Mesenchymal stem cell (in vitro differentiated cells and primary cell): ENCODE measurements around the gene COMMD9.

Source experiments
- DNase-seq: peaks from one replicate; pipeline ENCODE4 v3.0.0-alpha.2; 2013
- H2AFZ ChIP-seq: one replicate; pipeline ENCODE4 v1.6.1; 2013; ENCODE audit warnings: low read depth, mild to moderate bottlenecking, control low read depth, inconsistent platforms, low read length, moderate library complexity
- H2AK5ac ChIP-seq: 2 replicates; pipeline ENCODE4 v1.6.1; 2013; ENCODE audit warnings: low read length, moderate library complexity, mild to moderate bottlenecking, inconsistent platforms; ENCODE audit not compliant: severe bottlenecking
- H2BK120ac ChIP-seq: one replicate; pipeline ENCODE4 v1.6.1; 2013; ENCODE audit warnings: low read depth, mild to moderate bottlenecking, inconsistent platforms, low read length, moderate library complexity
- H2BK12ac ChIP-seq, 2 experiments: one replicate each; pipeline ENCODE4 v1.6.1; 2013; ENCODE audit warnings: inconsistent platforms in 2 of 2, low read length in 2 of 2, mild to moderate bottlenecking in 2 of 2, moderate library complexity in 2 of 2, control low read depth in 1 of 2
- H2BK15ac ChIP-seq: one replicate; pipeline ENCODE4 v1.6.1; 2013; ENCODE audit warnings: mild to moderate bottlenecking, low read depth, inconsistent platforms; ENCODE audit not compliant: poor library complexity, severe bottlenecking
- H2BK5ac ChIP-seq: 2 replicates; pipeline ENCODE4 v1.6.1; 2013; ENCODE audit warnings: low read depth, mild to moderate bottlenecking, low read length, control low read depth, inconsistent platforms; ENCODE audit not compliant: poor library complexity, severe bottlenecking
- H3K14ac ChIP-seq, 2 experiments: one replicate each; pipeline ENCODE4 v1.6.1; 2013; ENCODE audit warnings: inconsistent platforms in 2 of 2, low read length in 2 of 2, control low read depth in 1 of 2, mild to moderate bottlenecking in 1 of 2, moderate library complexity in 1 of 2
- H3K18ac ChIP-seq, 2 experiments: one replicate each; pipeline ENCODE4 v1.6.1; 2013; ENCODE audit warnings: inconsistent platforms in 2 of 2, low read length in 2 of 2, control low read depth in 1 of 2, low read depth in 1 of 2, mild to moderate bottlenecking in 1 of 2
- H3K23ac ChIP-seq, 2 experiments: one replicate each; pipeline ENCODE4 v1.6.1; 2013; ENCODE audit warnings: inconsistent platforms in 2 of 2, low read length in 2 of 2, mild to moderate bottlenecking in 2 of 2, moderate library complexity in 2 of 2, control low read depth in 1 of 2
- H3K27ac ChIP-seq: 2 replicates; pipeline ENCODE4 v1.5.1; 2013; ENCODE audit warnings: mild to moderate bottlenecking, moderate library complexity, low read length, control low read depth, inconsistent platforms; ENCODE audit not compliant: poor library complexity, severe bottlenecking
- H3K27me3 ChIP-seq, 2 experiments: 2 replicates each; pipeline versions ENCODE4 v1.6.1 to v1.7.0; 2013; ENCODE audit warnings: low read length in 2 of 2, mild to moderate bottlenecking in 2 of 2, moderate library complexity in 2 of 2, control low read depth in 1 of 2, inconsistent platforms in 1 of 2; ENCODE audit not compliant: control insufficient read depth in 1 of 2, insufficient read depth in 1 of 2
- H3K36me3 ChIP-seq, 2 experiments: 2 replicates each; pipeline versions ENCODE4 v1.6.1 to v1.7.0; 2013; ENCODE audit warnings: low read length in 2 of 2, control low read depth in 1 of 2, inconsistent platforms in 1 of 2, low read depth in 1 of 2, mild to moderate bottlenecking in 1 of 2; ENCODE audit not compliant: insufficient read depth in 2 of 2, control insufficient read depth in 1 of 2
- H3K4ac ChIP-seq, 2 experiments: one replicate each; pipeline ENCODE4 v1.6.1; 2013; ENCODE audit warnings: inconsistent platforms in 2 of 2, low read length in 2 of 2, mild to moderate bottlenecking in 2 of 2, moderate library complexity in 2 of 2, control low read depth in 1 of 2, low read depth in 1 of 2
- H3K4me1 ChIP-seq: 2 replicates; pipeline ENCODE4 v1.6.1; 2013; ENCODE audit warnings: low read depth, low read length, control low read depth; ENCODE audit not compliant: control insufficient read depth, insufficient read depth
- H3K4me2 ChIP-seq: 2 replicates; pipeline ENCODE4 v1.6.1; 2013; ENCODE audit warnings: low read length, mild to moderate bottlenecking, inconsistent platforms; ENCODE audit not compliant: poor library complexity, severe bottlenecking
- H3K4me3 ChIP-seq, 2 experiments: 2 replicates each; pipeline versions ENCODE4 v1.5.1 to v1.7.0; 2013; ENCODE audit warnings: low read length in 2 of 2, mild to moderate bottlenecking in 2 of 2, control low read depth in 1 of 2, low read depth in 1 of 2; ENCODE audit not compliant: insufficient read depth in 1 of 2
- H3K79me1 ChIP-seq: replicated peaks from 2 replicates; pipeline ENCODE4 v1.6.1; 2013; ENCODE audit warnings: mild to moderate bottlenecking, control low read depth, low read length, inconsistent platforms; ENCODE audit not compliant: poor library complexity, severe bottlenecking
- H3K9ac ChIP-seq: 2 replicates; pipeline ENCODE4 v1.7.0; 2013; ENCODE audit warnings: mild to moderate bottlenecking, low read length, moderate library complexity
- H3K9me3 ChIP-seq: 2 replicates; pipeline ENCODE4 v1.7.0; 2013; ENCODE audit warnings: mild to moderate bottlenecking, low read length; ENCODE audit not compliant: control insufficient read depth
- H4K8ac ChIP-seq: one replicate; pipeline ENCODE4 v1.6.1; 2013; ENCODE audit warnings: inconsistent platforms, mild to moderate bottlenecking, low read length, moderate library complexity
- H4K91ac ChIP-seq: one replicate; pipeline ENCODE4 v1.6.1; 2013; ENCODE audit warnings: mild to moderate bottlenecking, low read length, inconsistent platforms
- WGBS: methylation state at CpG from one replicate; pipeline ENCODE4 v1.1.7; 2013; ENCODE audit warnings: mixed read lengths; 5-methylcytosine and 5-hydroxymethylcytosine counted together

COMMD9 gene

DNA sequence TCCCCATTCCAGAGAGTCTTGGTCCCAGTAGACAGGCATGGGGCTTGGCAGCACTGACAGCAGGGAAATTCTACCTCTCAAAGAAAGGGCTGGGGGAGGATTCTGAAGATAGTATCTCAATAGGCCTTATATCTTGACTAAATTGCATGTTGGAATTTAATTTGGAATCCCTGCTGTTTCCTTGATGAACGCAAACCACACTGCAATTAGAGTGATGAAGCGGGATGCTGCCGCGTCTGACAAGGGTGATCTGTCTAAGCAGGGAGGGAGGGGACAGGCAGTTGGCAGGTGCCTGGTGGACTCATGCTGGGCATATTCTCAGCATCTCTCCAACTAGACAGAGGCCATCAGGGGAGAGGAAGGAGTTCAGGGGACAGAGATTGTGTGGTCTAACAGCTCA, 48.4 kb downstream of the COMMD9 start:
- Histone ChIP-seq H3K9ac (no peak overlapping the region), H3K18ac (no peak overlapping the region)
- WGBS, result 98% methylated on average over 4 of the region's 4 CpGs

DNA sequence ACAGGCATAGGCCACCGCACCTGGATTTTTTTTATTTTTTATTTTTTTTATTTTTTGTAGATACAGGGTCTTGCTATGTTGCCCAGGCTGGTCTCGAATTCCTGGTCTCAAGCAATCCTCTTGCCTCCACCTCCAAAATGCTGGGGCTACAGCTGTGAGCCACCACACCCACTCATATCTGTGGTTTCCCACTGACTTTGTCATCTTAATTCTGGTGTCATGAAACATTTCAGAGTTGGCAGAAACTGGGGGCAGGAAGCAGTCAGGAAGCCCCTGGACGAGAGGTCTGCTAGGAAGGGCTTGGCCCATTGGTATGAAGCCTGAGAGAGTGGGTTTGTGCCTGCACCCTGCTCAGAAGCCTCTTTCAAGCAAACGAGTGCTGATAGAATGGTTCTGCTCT, 49.1 kb downstream of the COMMD9 start:
- Histone ChIP-seq H3K4me1 (peaks cover 6% of the 10 kb centered on the region), H3K4me2 (no peak overlapping the region), H2BK5ac (no peak overlapping the region), H2BK15ac (no peak overlapping the region), H3K4me3 (no peak overlapping the region), H3K36me3 (no peaks in the 10 kb centered on the region), H3K27me3 (peaks cover 0 to 32% of the 10 kb centered on the region in 2 experiments), H4K8ac (no peak overlapping the region), H3K14ac (no peak overlapping the region), H2AK5ac (peak overlapping the region; percentile 22), H3K27ac (no peak overlapping the region), H3K9ac (no peak overlapping the region), H3K4ac (no peak overlapping the region), H2AFZ (no peak overlapping the region), H3K18ac (no peak overlapping the region), H3K23ac (no peak overlapping the region), H2BK12ac (no peak overlapping the region), H3K9me3 (peaks cover 5% of the 10 kb centered on the region), H4K91ac (no peak overlapping the region), H2BK120ac (no peak overlapping the region), H3K79me1 (no peaks in the 10 kb centered on the region)
- 74% methylated on average over 2 of the region's 4 CpGs for WGBS
- DNase-seq, result no peak

More for the DNA sequence above, 48.4 kb downstream of the COMMD9 start:
- H3K9me3 ChIP-seq, result peaks cover 5% of the 10 kb centered on the region
- no peak overlapping the region for H2BK5ac ChIP-seq
- no peak overlapping the region for H3K23ac ChIP-seq
- no peak overlapping the region for H4K91ac ChIP-seq
- H3K14ac ChIP-seq, result no peak overlapping the region
- H3K27me3 ChIP-seq, result peaks cover 0 to 32% of the 10 kb centered on the region in 2 experiments
- no peak overlapping the region for H2BK12ac ChIP-seq
- H4K8ac ChIP-seq, result no peak overlapping the region
- H3K4me1 ChIP-seq, result peaks cover 4% of the 10 kb centered on the region
- no peak overlapping the region for H2AK5ac ChIP-seq
- no peaks in the 10 kb centered on the region for H3K36me3 ChIP-seq
- no peaks in the 10 kb centered on the region for H3K79me1 ChIP-seq
- no peak overlapping the region for H2AFZ ChIP-seq
- H3K4me2 ChIP-seq, result no peak overlapping the region
- H3K4me3 ChIP-seq, result no peak overlapping the region
- H3K4ac ChIP-seq, result no peak overlapping the region
- no peak overlapping the region for H3K27ac ChIP-seq
- H2BK120ac ChIP-seq, result no peak overlapping the region
- DNase-seq, result no peak
- no peak overlapping the region for H2BK15ac ChIP-seq

DNA sequence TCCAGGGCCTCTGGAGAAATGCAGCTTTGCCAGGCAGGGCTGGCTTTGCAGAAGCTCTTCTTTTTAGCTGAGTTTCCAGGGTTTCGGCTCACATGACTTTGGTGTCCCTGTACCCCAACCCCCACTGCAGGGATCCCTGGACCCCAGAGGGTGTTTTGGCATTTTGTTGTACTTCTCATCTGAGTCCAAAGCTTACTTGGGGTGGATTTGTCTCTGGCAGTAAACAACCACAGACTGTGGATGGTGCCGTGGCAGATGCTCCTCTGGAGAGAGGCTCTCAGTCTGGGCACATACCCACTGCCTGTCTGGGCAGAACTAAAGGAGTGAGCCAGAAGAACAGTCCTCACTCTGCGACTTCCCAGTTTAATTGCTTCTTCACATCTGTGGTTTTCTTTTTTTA, 49.6 kb downstream of the COMMD9 start:
- Histone ChIP-seq H2BK15ac (no peak overlapping the region), H4K8ac (no peak overlapping the region), H4K91ac (no peak overlapping the region), H2AFZ (no peak overlapping the region), H3K9me3 (peaks cover under 1% of the 10 kb centered on the region), H3K4me1 (peaks cover 6% of the 10 kb centered on the region), H2AK5ac (no peak overlapping the region), H2BK120ac (no peak overlapping the region), H3K27ac (no peak overlapping the region), H3K27me3 (peaks cover 0 to 30% of the 10 kb centered on the region in 2 experiments), H3K9ac (no peak overlapping the region), H3K23ac (no peak overlapping the region), H3K14ac (no peak overlapping the region), H3K79me1 (no peaks in the 10 kb centered on the region), H3K4ac (no peak overlapping the region), H3K4me3 (no peak overlapping the region), H3K4me2 (no peak overlapping the region), H2BK5ac (peak overlapping the region; percentile 24), H3K36me3 (no peaks in the 10 kb centered on the region), H3K18ac (no peak overlapping the region), H2BK12ac (no peak overlapping the region)
- WGBS, result 100% methylated on average over 1 of the region's 3 CpGs
- no peak for DNase-seq

DNA sequence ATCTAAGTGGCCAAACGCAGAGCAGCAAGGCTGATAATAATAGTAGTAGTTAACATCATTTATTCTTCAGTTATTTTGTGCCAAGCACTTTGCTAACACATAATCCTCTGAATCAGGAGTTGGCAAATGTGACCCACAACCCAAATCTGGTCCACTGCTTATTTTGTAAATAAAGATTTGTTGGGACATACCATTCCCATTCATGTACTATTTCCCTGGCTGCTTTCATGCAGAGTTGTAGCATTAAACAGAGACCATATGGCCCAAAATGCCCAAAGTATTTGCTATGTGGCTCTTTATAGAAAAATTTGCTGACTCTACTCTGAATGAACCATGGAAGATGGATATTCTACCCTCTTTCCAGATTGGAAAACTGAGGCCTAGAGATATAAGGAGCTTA, 50.3 kb downstream of the COMMD9 start:
- H2BK120ac ChIP-seq, result no peak overlapping the region
- peaks cover 0 to 29% of the 10 kb centered on the region in 2 experiments for H3K27me3 ChIP-seq
- no peak overlapping the region for H2BK5ac ChIP-seq
- no peaks in the 10 kb centered on the region for H3K79me1 ChIP-seq
- no peak overlapping the region for H2BK15ac ChIP-seq
- no CpG with 5 or more reads among the region's 1 CpG for WGBS
- no peak overlapping the region for H3K18ac ChIP-seq
- peaks cover 6% of the 10 kb centered on the region for H3K4me1 ChIP-seq
- H3K4me2 ChIP-seq, result no peak overlapping the region
- no peaks in the 10 kb centered on the region for H3K36me3 ChIP-seq
- no peaks in the 10 kb centered on the region for H3K9me3 ChIP-seq
- no peak overlapping the region for H3K9ac ChIP-seq
- H3K4me3 ChIP-seq, result no peak overlapping the region
- no peak overlapping the region for H3K23ac ChIP-seq
- H4K91ac ChIP-seq, result no peak overlapping the region
- H3K14ac ChIP-seq, result no peak overlapping the region
- H3K4ac ChIP-seq, result no peak overlapping the region
- no peak for DNase-seq
- H2AK5ac ChIP-seq, result no peak overlapping the region
- no peak overlapping the region for H3K27ac ChIP-seq
- no peak overlapping the region for H2BK12ac ChIP-seq
- H4K8ac ChIP-seq, result no peak overlapping the region
- no peak overlapping the region for H2AFZ ChIP-seq
